AG20443 (cell line): ENCODE measurements around the gene ELMOD1.

Experiments
- DNase-seq: peaks from one replicate; pipeline ENCODE4 v3.0.0; 2012; ENCODE audit warnings: low spot score, mixed read lengths

The ELMOD1 gene

DNA sequence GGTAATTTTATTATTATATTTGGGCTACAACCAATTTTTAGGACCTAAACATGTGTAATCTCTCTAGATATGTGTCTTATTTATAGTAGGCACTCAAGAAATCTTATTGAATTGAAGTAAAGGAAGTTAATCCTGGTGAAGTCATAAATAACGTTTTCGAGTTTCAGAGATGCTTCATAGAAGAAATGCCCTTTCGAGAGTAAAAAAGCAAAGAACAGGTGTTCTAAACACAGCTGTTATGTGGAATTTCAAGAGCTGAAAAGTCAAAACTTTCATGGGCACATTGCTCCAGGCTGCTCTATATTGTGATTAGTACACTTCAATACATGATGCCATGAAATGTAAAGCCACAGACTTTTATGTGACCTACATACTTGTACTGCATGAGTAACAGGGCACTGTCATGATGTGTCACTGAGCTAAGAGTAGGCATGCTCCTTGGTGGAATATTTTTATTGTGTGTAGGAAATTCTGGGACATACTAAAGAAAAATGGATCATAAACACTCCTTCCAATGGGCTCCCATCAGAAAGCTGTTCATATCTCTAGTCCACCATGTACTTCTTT is 7.2 kb upstream of the ELMOD1 start:
- DNase-seq = no peak

DNA sequence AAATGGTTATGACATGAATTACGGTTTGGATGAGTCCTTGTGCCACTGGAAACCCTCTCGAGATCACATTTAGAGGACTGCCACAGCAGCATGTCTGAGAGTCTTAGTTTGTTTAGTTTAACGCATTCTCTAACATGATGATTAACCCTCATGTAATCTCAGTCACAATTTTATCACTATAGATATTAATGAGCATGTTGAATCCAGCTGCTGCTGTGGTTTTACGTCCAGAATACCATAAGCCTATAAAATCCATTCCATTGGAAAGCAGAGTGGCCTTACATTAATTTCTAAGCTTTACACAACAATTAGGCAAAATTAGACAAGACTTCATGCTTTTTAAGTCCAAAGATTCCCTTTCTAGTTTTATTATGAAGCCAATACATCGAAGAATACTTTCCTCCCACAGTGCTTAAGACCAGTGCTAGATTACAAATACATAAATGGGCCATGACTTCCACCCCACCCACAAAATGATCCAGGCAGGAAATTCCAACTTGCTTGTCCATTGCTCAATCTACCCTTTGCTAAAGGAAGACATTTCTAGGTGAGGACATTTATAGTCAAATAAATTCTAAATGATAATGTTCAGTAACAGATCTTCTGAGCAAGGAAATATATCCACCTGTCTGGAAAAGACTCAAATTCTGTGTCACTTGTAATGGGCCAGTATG is 3.5 kb upstream of the ELMOD1 start:
- DNase-seq = peak; percentile 19

GRCh38 chr11:107591378-107592230 is 657 bp downstream of the ELMOD1 start:
- DNase-seq = peak; percentile 41

- DNase-seq = no peak
These were observed 1.3 kb downstream of the ELMOD1 start for GRCh38 chr11:107592231-107592590.

- DNase-seq = no peak
These were observed 1.9 kb downstream of the ELMOD1 start for GRCh38 chr11:107592813-107593212.

- DNase-seq = no peak
These were observed 3.0 kb downstream of the ELMOD1 start for GRCh38 chr11:107593951-107594350.

DNA sequence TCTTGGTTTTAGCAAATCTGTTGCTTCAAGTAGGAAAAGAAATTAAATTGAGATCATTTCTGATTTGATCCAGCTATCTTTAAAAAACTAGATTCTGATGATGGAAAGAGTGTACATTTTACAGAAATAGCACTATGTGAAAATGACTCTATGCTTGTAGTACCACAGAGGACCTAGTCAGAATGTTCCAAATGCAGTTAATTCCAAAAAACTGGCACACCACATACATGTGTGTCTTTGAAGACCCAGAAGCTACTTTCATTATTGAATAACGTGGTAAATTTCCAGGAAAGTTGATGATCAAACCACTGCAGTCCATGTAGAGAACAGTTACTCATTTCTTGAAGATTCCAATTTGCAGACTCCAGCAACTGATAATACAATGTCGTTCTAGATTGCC is 3.8 kb downstream of the ELMOD1 start:
- no peak for DNase-seq

GRCh38 chr11:107598225-107599139 is 7.5 kb downstream of the ELMOD1 start:
- DNase-seq = peak; percentile 48

DNA sequence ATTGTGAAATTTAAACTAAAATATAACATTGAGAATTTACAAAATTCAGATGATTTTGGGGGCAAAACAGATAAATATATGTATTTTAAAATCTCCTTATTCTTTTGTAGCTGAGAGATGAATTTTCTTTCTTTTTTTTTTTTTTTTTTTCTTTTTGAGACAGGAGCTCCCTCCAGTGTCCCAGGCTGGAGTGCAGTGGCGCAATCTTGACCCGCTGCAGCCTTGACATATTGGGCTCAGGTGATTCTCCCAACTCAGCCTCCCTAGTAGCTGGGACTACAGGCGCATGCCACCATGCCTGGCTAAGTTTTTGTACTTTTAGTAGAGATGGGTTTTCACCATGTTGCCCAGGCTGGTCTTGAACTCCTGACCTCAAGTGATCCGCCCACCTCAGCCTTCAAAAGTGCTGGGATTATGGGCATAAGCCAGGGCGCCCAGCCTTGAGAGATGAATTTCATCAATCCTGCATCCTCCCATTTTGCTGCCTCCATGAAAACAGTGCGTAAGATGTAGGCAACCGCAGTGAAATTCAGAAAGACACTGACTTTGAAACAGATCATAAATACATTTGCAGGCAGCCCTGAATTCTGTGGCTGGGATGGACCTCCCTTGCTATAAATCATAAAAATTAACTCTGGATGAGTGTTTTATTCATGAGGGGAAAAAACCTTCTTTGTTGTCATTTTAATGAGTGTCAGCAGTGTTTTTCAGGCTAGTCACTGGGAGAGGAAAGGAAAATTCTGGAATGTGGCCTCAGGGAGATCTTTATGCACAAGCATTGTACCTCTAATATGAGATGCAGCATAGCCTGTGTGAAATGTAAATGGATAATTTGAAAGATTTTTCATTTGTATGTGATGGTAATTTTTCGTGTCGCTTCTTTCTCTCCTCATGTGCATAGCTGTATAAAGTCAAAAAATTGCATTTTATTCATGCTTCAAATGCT is 14.4 kb downstream of the ELMOD1 start:
- no peak for DNase-seq

- no peak for DNase-seq
These were observed 15.2 kb downstream of the ELMOD1 start for GRCh38 chr11:107606141-107606540.

GRCh38 chr11:107608809-107609208 is 17.9 kb downstream of the ELMOD1 start:
- DNase-seq = no peak

DNA sequence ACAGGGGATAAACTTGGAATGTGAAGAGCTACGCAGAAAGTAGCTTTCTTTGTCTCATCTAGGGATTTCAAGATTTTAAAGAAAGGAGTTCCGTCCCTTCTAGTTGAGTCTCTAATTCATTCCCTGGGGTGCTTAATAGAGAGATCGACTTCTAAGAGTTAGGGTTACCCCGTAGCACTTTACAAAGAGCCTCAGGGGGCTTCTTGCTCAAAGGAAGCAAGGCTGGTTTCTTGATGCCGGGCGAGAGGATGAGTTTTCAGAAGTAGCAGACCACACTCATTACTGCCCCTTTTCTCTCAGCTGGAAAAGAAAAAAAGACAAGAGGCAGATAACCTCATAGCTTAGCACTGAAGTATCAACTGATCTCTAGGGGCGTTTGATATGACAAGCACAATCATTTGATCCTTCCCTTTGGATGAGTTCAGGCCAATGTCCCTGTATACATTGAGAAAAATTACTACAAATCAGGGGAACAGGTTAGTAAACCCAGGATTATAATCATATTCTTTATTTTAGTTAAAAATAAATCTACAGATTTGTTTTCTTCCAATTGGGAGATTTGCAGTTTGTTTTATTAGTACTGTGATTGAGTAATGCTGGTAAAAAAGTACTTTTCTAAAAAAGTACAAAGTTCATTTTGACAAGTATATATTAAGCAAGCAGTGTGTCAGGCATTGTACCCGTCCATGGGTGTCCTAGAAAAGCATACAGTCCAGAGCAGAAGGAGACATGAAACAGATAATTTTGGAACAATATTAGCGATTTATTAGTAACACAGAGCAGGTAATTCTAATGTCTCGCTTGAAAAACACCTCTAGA is 18.7 kb downstream of the ELMOD1 start:
- no peak for DNase-seq

DNA sequence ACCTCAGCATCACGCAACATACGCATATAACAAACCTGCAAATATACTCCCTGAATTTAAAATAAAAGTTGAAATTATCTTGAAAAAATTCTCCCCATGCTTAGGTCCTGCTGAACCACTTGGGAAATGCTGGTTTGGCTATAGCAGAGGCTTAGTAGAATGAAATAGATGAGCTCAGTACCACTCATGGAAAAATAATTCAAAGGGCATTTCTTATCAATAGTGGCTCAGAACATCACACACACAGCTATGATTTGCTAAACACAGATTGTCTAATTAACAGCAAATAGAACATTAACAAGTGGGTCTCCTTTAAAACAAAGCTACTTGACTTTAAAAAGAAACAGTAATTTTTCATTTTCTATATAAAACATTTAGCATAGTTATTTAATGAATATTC is 21.5 kb downstream of the ELMOD1 start:
- no peak for DNase-seq

- no peak for DNase-seq
These were observed 29.0 kb downstream of the ELMOD1 start for GRCh38 chr11:107619926-107620325.

DNA sequence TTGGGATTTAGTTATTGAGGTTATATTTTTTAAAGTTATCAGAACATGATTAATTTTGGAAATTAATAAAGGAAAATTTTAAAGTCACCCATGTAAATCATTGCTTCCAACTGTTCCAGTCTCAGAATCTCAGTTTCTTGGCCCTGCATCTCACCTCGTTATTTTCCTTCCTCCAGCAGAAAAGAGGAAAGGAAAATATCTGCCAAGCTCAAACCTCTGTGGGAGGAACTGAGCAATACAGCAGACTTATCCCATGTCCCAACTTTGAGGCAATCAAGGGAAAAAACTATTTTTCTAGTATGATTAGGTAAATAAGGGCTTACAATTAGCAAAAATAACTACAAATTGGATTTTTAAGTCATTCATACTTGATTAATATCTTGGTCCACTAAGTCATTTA is 30.1 kb downstream of the ELMOD1 start:
- no peak for DNase-seq

GRCh38 chr11:107623183-107623582 is 32.2 kb downstream of the ELMOD1 start:
- no peak for DNase-seq

- DNase-seq = no peak
These were observed 34.2 kb downstream of the ELMOD1 start for GRCh38 chr11:107624983-107625684.

DNA sequence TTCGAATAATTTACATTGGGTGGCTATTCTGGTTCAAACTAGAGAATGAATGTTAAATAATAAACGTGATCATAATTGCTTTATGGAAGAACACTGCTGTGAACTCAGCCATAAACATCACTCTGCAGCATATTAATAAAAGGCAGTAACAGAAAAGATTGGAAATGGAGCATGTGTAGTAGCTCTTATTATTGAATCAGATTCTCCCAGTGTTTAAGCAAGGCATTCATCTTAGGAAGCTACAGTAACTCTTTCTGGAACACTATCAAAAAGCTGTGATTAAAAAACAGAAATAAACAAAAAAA is 34.7 kb downstream of the ELMOD1 start:
- no peak for DNase-seq

- no peak for DNase-seq
These were observed 40.1 kb downstream of the ELMOD1 start for GRCh38 chr11:107631043-107631442.

- DNase-seq = no peak
These were observed 41.0 kb downstream of the ELMOD1 start for GRCh38 chr11:107631931-107632330.
